ENCODE results near the gene TMEM132E. TPM values are rescaled to one million over a fixed set of nuclear protein-coding genes. Genes with fewer than 3 reads are reported as not detected.

TMEM132E gene
- total and polyA plus RNA-seq, 2 of the 8 experiments (the other 6 are each of a cell fraction or from before 2014, with no cell fraction given): 0.45 to 0.60 TPM

DNA sequence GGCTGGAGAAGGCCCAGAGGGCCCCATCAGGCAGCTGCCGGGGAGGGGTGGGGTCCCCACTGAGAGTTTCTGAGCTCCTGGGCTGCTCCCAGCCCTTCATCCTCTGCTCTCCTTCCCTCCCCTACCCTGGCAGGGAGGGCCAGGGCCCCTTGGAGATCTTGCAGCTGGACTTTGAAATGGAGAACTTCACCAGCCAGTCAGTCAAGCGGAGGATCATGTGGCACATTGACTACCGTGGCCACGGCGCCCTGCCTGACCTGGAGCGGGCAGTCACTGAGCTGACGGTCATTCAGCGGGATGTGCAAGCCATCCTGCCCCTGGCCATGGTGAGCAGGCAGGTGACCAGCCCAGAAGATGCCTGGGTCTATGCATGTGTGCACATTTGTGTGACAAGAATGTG lies 49.5 kb downstream of the TMEM132E start:
- no peaks in the 10 kb centered on the region for H3K36me3 ChIP-seq (ENCODE audit: control insufficient read depth in 2 of 4, insufficient read depth in 4 of 4, low read length in 3 of 4)
- FAIRE-seq (no peak), DNase-seq (ENCODE audit: low read depth in 1 of 2, low spot score in 2 of 2) (no peak)
- no peak overlapping the region for H3K9ac ChIP-seq (replicated peaks in 1 of 4; ENCODE audit: extremely low read depth in 1 of 4, low read depth in 3 of 4, low read length in 3 of 4)
- ChIA-PET CTCF (ENCODE audit: partially characterized antibody) (interaction anchor here (1.0 to 4.0 kb wide), 5 partner anchors 9 to 87 kb away, joined by 3 to 16 read pairs (median 5); no protein-coding TSS in a partner anchor), POLR2A (ENCODE audit: partially characterized antibody) (no interaction called here)
- no peak overlapping the region for H3K18ac ChIP-seq (ENCODE audit: extremely low read depth, low read length)
- no peak overlapping the region for H3K4me2 ChIP-seq (ENCODE audit: insufficient read depth in 1 of 2, low read depth in 2 of 2, low read length in 2 of 2)
- H3K14ac ChIP-seq (ENCODE audit: insufficient read length): no peak overlapping the region
- H3K56ac ChIP-seq (replicated peaks; ENCODE audit: insufficient read length, low read depth, low read length): no peak overlapping the region
- no peak overlapping the region for H4K8ac ChIP-seq (ENCODE audit: extremely low read depth, insufficient read depth, low read length)
- H3K23ac ChIP-seq (ENCODE audit: insufficient read length): no peak overlapping the region
- no peak overlapping the region for H4K5ac ChIP-seq (ENCODE audit: insufficient read length, low read depth, low read length)
- no peak overlapping the region; the same call in 1 of the 2 replicates for H2BK12ac ChIP-seq (ENCODE audit: low read depth, low read length)
- peaks cover 2 to 27% (median 6%) of the 10 kb centered on the region in 4 experiments; a peak in 5 of 7 replicates for H3K4me1 ChIP-seq (replicated peaks in 1 of 4; ENCODE audit: control insufficient read depth in 3 of 4, insufficient read depth in 4 of 4, low read length in 3 of 4)
- H2BK120ac ChIP-seq (replicated peaks; ENCODE audit: low read depth, low read length): no peak overlapping the region
- no peak overlapping the region for H2BK5ac ChIP-seq (ENCODE audit: low read depth, low read length)
- peak overlapping the region; percentile 49 for H4K91ac ChIP-seq (replicated peaks; ENCODE audit: insufficient read length, low read length)
- H3K9me3 ChIP-seq (ENCODE audit: insufficient read depth in 2 of 2, low read depth in 1 of 2, low read length in 1 of 2): no peaks in the 10 kb centered on the region
- no peak overlapping the region for H2BK15ac ChIP-seq (ENCODE audit: low read length)
- no peak overlapping the region for H3K4me3 ChIP-seq (ENCODE audit: extremely low read depth in 1 of 4, insufficient read depth in 2 of 4, low read depth in 3 of 4, low read length in 4 of 4)
- H2AK5ac ChIP-seq (ENCODE audit: low read depth, low read length): no peak overlapping the region
- H3K27me3 ChIP-seq (replicated peaks in 1 of 4; ENCODE audit: control insufficient read depth in 3 of 4, extremely low read depth in 1 of 4, insufficient read depth in 3 of 4, low read length in 3 of 4): peaks cover 6 to 15% (median 10%) of the 10 kb centered on the region in 4 experiments
- H3K27ac ChIP-seq (ENCODE audit: low read depth, low read length): no peak overlapping the region
- H3K79me1 ChIP-seq (ENCODE audit: low read depth, low read length): no peaks in the 10 kb centered on the region
- H2AFZ ChIP-seq (ENCODE audit: low read length): no peak overlapping the region
- H2BK20ac ChIP-seq (ENCODE audit: low read length): no peak overlapping the region
- 84% methylated on average over 8 of the region's 8 CpGs; no CpG with 5 or more reads in 1 of the 2 experiments for WGBS, 2 experiments (ENCODE audit: extremely low coverage in 1 of 2, insufficient coverage in 1 of 2, insufficient read length in 1 of 2, insufficient replicate concordance in 2 of 2, low coverage in 1 of 2, low lambda C conversion rate in 2 of 2, missing lambda C conversion rate in 1 of 2)
- no peak overlapping the region for H3K4ac ChIP-seq (replicated peaks; ENCODE audit: insufficient read length, low read depth, low read length)
- H3K23me2 ChIP-seq (ENCODE audit: low read depth, low read length): no peaks in the 10 kb centered on the region
- H4K20me1 ChIP-seq (replicated peaks in 1 of 2; ENCODE audit: control insufficient read depth in 1 of 2, insufficient read depth in 2 of 2, low read length in 2 of 2): no peaks in the 10 kb centered on the region
- no peaks in the 10 kb centered on the region for H3K79me2 ChIP-seq (ENCODE audit: control insufficient read depth in 1 of 2, insufficient read depth in 2 of 2, low read length in 2 of 2)
- TF ChIP-seq FOSL1 (IDR thresholded peaks at IDR 0.05; ENCODE audit: insufficient read depth, low read depth, low read length): no peak
- TF ChIP-seq, protein P1, sequence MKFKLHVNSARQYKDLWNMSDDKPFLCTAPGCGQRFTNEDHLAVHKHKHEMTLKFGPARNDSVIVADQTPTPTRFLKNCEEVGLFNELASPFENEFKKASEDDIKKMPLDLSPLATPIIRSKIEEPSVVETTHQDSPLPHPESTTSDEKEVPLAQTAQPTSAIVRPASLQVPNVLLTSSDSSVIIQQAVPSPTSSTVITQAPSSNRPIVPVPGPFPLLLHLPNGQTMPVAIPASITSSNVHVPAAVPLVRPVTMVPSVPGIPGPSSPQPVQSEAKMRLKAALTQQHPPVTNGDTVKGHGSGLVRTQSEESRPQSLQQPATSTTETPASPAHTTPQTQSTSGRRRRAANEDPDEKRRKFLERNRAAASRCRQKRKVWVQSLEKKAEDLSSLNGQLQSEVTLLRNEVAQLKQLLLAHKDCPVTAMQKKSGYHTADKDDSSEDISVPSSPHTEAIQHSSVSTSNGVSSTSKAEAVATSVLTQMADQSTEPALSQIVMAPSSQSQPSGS (IDR thresholded peaks at IDR 0.05; ENCODE audit: low read length): no peak
- no peak for TF ChIP-seq TCF12 (IDR thresholded peaks at IDR 0.05; ENCODE audit: low read depth, low read length)

Measured in H1 (cell line).